Measurements from ENCODE around the gene SALL3. TPM values are rescaled to one million over a fixed set of nuclear protein-coding genes. Genes with fewer than 3 reads are reported as not detected.
"Not testable (repeated sequence)": the region's sequence is repeated elsewhere in the genome, so short reads cannot be mapped to it uniquely, and the experiment has no call there.

The SALL3 gene
- total RNA-seq, result not detected

- H3K36me3 Mint-ChIP-seq, result peaks cover 8% of the 10 kb centered on the region
- no peak for DNase-seq
- peak within 1 kb of the TSS; percentile 51 for H3K4me3 Mint-ChIP-seq
- POLR2A ChIA-PET, result no interaction called here
- no peak for ATAC-seq (ENCODE audit: low read depth)
- peaks cover 3% of the 10 kb centered on the region for H3K9me3 Mint-ChIP-seq
- no peak within 1 kb of the TSS for H3K27ac Mint-ChIP-seq
- peaks cover 70% of the 10 kb centered on the region for H3K27me3 Mint-ChIP-seq
- peaks cover 10% of the 10 kb centered on the region for H3K4me1 Mint-ChIP-seq
These were observed at the start of gene SALL3 for GRCh38 chr18:78979730-78980278. Gene SALL3, plus strand, starts transcription at chr18:78979818. Its CDS starts 457 bp downstream, at chr18:78980275.

DNA sequence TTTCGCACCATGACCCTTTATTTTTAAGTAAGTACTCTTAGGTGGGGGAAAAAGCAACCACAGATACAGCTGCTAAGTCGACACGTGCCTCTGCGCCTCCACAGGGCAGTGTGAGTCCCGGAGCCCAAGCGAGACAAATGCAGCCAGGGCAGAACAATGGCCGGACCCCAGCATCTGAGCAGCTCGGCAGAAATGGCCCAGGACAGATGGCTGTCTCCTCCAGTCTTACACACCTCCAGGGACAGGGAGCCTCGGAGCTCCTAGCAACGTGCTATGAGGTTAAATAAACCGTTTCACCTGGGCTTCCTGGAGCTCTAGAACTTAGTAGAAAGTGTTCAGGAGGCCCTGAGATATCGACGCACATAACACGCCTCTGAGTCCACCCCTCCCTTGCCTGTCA lies 47.3 kb upstream of the SALL3 start:
- ATAC-seq (ENCODE audit: low read depth) (no peak), DNase-seq (no peak)
- Mint-ChIP-seq H3K27me3 (peaks cover 7% of the 10 kb centered on the region), H3K4me1 (no peaks in the 10 kb centered on the region), H3K36me3 (no peaks in the 10 kb centered on the region), H3K27ac (no peak overlapping the region), H3K9me3 (no peaks in the 10 kb centered on the region), H3K4me3 (no peak overlapping the region)
- POLR2A ChIA-PET, result no interaction called here

- POLR2A ChIA-PET, result no interaction called here
- Mint-ChIP-seq H3K27ac (no peak overlapping the region), H3K4me1 (peaks cover 2% of the 10 kb centered on the region), H3K9me3 (no peaks in the 10 kb centered on the region), H3K4me3 (no peak overlapping the region), H3K27me3 (peaks cover 7% of the 10 kb centered on the region), H3K36me3 (no peaks in the 10 kb centered on the region)
- no peak for ATAC-seq (ENCODE audit: low read depth)
- DNase-seq, result no peak
These were observed 45.6 kb upstream of the SALL3 start for GRCh38 chr18:78934003-78934402.

DNA sequence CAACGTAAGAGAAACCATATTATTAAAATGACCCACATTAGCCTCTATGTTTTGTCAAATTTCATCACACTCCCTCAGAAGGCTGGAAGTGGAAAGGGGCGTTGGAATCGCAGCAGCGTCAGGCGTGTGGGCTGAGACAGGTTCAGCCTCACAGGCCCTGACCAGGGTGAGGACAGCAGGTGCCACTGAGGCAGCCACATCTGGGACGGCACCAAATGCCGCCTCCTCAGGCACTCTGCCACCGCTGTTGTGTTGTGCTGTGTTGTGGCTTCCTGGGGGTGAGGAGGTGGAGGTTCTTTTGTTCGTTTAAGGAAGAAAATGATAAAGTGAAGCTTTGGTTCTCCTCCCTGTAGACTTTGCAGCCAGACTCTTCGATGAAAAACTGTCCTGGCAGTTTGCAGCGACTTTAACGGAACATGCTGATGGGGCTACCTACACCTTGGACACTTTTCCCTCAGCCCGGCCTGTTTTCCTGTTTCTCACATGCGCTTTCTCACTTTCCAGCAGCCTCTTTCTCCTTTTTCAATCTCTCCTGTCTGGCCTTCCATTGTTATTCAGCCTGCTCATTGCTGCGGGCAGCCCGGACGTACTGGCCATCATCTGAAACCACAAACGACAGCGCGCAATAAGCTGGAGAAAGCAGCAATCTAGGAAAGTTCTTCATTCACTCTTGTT lies 44.9 kb upstream of the SALL3 start:
- POLR2A ChIA-PET, result no interaction called here
- no peaks in the 10 kb centered on the region for H3K36me3 Mint-ChIP-seq
- peaks cover 2% of the 10 kb centered on the region for H3K4me1 Mint-ChIP-seq
- ATAC-seq (ENCODE audit: low read depth) (no peak), DNase-seq (no peak)
- no peak overlapping the region for H3K27ac Mint-ChIP-seq
- no peaks in the 10 kb centered on the region for H3K9me3 Mint-ChIP-seq
- no peak overlapping the region for H3K4me3 Mint-ChIP-seq
- peaks cover 7% of the 10 kb centered on the region for H3K27me3 Mint-ChIP-seq

DNA sequence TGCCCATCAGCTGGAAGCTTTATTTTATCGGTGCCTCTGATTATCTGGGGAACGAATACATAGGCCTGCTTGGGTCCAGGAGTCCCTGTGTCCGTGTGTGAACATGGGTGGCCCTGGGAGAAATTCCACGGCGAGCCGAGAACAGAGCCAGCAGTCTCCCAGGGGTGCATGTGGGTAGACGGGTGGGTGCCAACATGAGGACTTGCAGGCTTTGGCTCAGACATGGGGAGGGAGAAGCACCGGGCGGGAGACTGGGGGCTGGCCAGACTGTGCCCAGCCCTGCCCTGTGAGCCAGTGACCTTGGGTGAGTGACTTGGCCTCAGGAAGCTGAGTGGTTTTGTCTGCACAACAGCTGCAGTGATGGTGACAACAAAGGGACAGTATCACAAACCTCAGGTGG lies 44.2 kb upstream of the SALL3 start:
- Mint-ChIP-seq H3K4me1 (peaks cover 2% of the 10 kb centered on the region), H3K4me3 (no peak overlapping the region), H3K27me3 (peaks cover 7% of the 10 kb centered on the region), H3K9me3 (no peaks in the 10 kb centered on the region), H3K36me3 (no peaks in the 10 kb centered on the region), H3K27ac (no peak overlapping the region)
- DNase-seq (no peak), ATAC-seq (ENCODE audit: low read depth) (no peak)
- POLR2A ChIA-PET, result no interaction called here

GRCh38 chr18:78936251-78937005 lies 43.2 kb upstream of the SALL3 start:
- POLR2A ChIA-PET, result no interaction called here
- H3K36me3 Mint-ChIP-seq, result no peaks in the 10 kb centered on the region
- no peak overlapping the region for H3K4me3 Mint-ChIP-seq
- no peak overlapping the region for H3K27ac Mint-ChIP-seq
- peaks cover 2% of the 10 kb centered on the region for H3K4me1 Mint-ChIP-seq
- H3K9me3 Mint-ChIP-seq, result no peaks in the 10 kb centered on the region
- DNase-seq, result no peak
- ATAC-seq (ENCODE audit: low read depth), result no peak
- H3K27me3 Mint-ChIP-seq, result peaks cover 3% of the 10 kb centered on the region

DNA sequence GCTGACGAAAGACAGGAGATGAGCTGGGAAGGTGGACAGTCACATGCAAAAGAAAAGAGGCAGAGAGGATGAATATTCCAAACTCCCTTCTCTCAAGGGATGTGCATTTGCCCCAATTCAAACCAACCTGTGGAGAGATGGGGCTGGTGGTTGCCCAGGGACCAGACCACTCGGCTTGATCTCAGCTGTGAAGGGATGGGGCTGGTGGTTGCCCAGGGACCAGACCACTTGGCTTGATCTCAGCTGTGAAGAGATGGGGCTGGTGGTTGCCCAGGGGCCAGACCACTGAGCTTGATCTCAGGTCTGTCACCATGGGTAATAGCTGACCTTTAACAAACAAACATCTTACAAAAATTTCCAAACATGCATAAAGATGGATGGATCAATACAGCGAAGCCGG lies 42.5 kb upstream of the SALL3 start:
- no peaks in the 10 kb centered on the region for H3K9me3 Mint-ChIP-seq
- DNase-seq, result no peak
- H3K4me3 Mint-ChIP-seq, result no peak overlapping the region
- no peaks in the 10 kb centered on the region for H3K36me3 Mint-ChIP-seq
- POLR2A ChIA-PET, result no interaction called here
- H3K4me1 Mint-ChIP-seq, result peaks cover 2% of the 10 kb centered on the region
- H3K27me3 Mint-ChIP-seq, result no peaks in the 10 kb centered on the region
- no peak overlapping the region for H3K27ac Mint-ChIP-seq
- no peak for ATAC-seq (ENCODE audit: low read depth)

- H3K36me3 Mint-ChIP-seq, result no peaks in the 10 kb centered on the region
- no peaks in the 10 kb centered on the region for H3K27me3 Mint-ChIP-seq
- H3K4me1 Mint-ChIP-seq, result peaks cover 2% of the 10 kb centered on the region
- ATAC-seq (ENCODE audit: low read depth) (peak; percentile 39), DNase-seq (no peak)
- no peaks in the 10 kb centered on the region for H3K9me3 Mint-ChIP-seq
- H3K4me3 Mint-ChIP-seq, result no peak overlapping the region
- no peak overlapping the region for H3K27ac Mint-ChIP-seq
- POLR2A ChIA-PET, result no interaction called here
These were observed 40.5 kb upstream of the SALL3 start for GRCh38 chr18:78939105-78939504.

GRCh38 chr18:78939734-78940494 lies 39.7 kb upstream of the SALL3 start:
- no peaks in the 10 kb centered on the region for H3K9me3 Mint-ChIP-seq
- ATAC-seq (ENCODE audit: low read depth), result no peak
- no peak for DNase-seq
- H3K4me1 Mint-ChIP-seq, result peaks cover 2% of the 10 kb centered on the region
- no peak overlapping the region for H3K4me3 Mint-ChIP-seq
- H3K36me3 Mint-ChIP-seq, result no peaks in the 10 kb centered on the region
- no peak overlapping the region for H3K27ac Mint-ChIP-seq
- POLR2A ChIA-PET, result no interaction called here
- H3K27me3 Mint-ChIP-seq, result no peaks in the 10 kb centered on the region

DNA sequence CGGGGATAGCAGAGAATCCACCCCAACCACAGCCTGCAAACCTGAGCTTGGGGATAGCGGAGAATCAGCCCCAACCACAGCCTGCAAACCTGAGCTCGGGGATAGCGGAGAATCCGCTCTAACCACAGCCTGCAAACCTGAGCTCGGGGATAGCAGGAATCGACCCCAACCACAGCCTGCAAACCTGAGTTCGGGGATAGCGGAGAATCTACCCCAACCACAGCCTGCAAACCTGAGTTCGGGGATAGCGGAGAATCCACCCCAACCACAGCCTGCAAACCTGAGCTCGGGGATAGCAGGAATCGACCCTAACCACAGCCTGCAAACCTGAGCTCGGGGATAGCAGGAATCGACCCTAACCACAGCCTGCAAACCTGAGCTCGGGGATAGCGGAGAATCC lies 37.4 kb upstream of the SALL3 start:
- H3K9me3 Mint-ChIP-seq; DNase-seq; H3K27ac Mint-ChIP-seq; POLR2A ChIA-PET; H3K4me3 Mint-ChIP-seq; ATAC-seq (ENCODE audit: low read depth); H3K27me3 Mint-ChIP-seq; H3K4me1 Mint-ChIP-seq; H3K36me3 Mint-ChIP-seq: not testable (repeated sequence)

DNA sequence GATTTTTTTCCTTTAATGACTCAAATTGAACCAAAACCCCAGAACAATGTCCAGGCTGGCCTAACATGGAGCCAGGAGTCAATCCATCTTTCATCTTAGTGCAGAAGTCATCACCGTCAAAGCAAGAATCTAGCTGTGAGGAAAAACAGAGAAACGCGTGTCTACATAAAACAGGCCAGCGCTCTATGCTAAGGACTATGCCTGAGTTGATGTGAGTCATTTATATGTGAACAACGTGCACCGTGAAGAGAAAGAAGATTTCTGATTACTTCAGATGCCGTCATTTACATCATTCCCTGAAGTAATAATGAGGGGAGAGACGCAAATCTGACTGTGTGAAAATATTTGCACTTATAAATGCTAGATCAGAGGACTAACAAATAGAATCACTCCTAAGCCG lies 34.0 kb upstream of the SALL3 start:
- no peaks in the 10 kb centered on the region for H3K9me3 Mint-ChIP-seq
- no peak overlapping the region for H3K4me3 Mint-ChIP-seq
- H3K27me3 Mint-ChIP-seq, result peaks cover 11% of the 10 kb centered on the region
- DNase-seq, result no peak
- H3K36me3 Mint-ChIP-seq, result no peaks in the 10 kb centered on the region
- H3K27ac Mint-ChIP-seq, result no peak overlapping the region
- POLR2A ChIA-PET, result no interaction called here
- no peaks in the 10 kb centered on the region for H3K4me1 Mint-ChIP-seq
- ATAC-seq (ENCODE audit: low read depth), result no peak

DNA sequence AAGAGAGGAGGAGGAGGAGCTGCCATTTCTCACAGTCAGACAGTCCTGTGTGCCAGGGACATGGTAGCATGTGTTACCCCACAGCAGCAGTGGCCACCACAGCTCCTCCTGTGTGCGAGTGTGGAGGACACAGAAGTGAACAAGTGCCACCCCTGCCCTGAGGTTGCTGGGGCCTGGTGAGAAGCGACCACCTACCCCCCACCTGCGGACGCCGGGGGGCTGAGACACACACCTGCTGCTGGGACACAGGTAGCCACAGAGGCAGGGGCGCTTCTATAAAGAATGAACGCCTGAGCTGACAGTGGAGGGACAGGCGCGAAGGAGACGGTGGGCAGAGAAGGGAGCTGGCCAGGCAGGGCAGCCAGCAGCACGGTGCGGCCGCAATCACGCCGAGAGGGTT lies 32.3 kb upstream of the SALL3 start:
- Mint-ChIP-seq H3K27me3 (peaks cover 11% of the 10 kb centered on the region), H3K36me3 (no peaks in the 10 kb centered on the region), H3K9me3 (peaks cover 5% of the 10 kb centered on the region), H3K27ac (no peak overlapping the region), H3K4me3 (no peak overlapping the region), H3K4me1 (no peaks in the 10 kb centered on the region)
- DNase-seq, result no peak
- POLR2A ChIA-PET, result no interaction called here
- ATAC-seq (ENCODE audit: low read depth), result no peak

DNA sequence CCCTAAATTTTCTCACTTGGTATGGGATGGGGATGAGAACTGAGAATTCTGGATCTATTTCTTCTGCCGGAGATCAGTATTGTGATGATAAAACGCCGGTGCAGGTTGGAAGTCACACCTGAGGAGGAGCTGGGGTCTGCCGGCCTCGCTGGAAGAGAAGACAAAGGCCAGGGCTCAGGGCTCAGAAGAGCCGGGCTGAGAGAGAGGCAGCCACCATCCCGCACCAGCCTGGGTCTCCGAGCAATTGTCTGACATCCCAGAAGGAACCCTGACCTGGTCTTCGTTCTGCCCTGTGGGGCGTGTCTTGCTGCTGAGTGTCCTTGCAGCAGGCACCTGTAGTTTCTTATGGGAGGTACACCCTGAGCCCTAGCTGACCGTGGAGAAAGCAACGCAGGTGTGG lies 31.4 kb upstream of the SALL3 start:
- ATAC-seq (ENCODE audit: low read depth) (no peak), DNase-seq (no peak)
- Mint-ChIP-seq H3K27me3 (peaks cover 11% of the 10 kb centered on the region), H3K4me3 (no peak overlapping the region), H3K27ac (no peak overlapping the region), H3K4me1 (no peaks in the 10 kb centered on the region), H3K9me3 (peaks cover 5% of the 10 kb centered on the region), H3K36me3 (no peaks in the 10 kb centered on the region)
- POLR2A ChIA-PET, result no interaction called here

- Mint-ChIP-seq H3K27ac (no peak overlapping the region), H3K4me1 (no peaks in the 10 kb centered on the region)
- no peak for ATAC-seq (ENCODE audit: low read depth)
These were observed 30.9 kb upstream of the SALL3 start for GRCh38 chr18:78948707-78949106.

More at GRCh38 chr18:78948707-78949106, 30.9 kb upstream of the SALL3 start:
- Mint-ChIP-seq H3K4me3 (no peak overlapping the region), H3K36me3 (no peaks in the 10 kb centered on the region), H3K9me3 (peaks cover 5% of the 10 kb centered on the region), H3K27me3 (peaks cover 11% of the 10 kb centered on the region)
- POLR2A ChIA-PET, result no interaction called here
- DNase-seq, result no peak

Data from activated naive CD8-positive, alpha-beta T cell treated with anti-CD3 and anti-CD28 coated beads, Interleukin-2, amount 10 ng/mL, durations not matched to agents 7 days and 5 days (primary cell).